Measurements from ENCODE around the gene EEF1A2.
"Not testable (repeated sequence)": the region's sequence is repeated elsewhere in the genome, so short reads cannot be mapped to it uniquely, and the experiment has no call there.

Gene EEF1A2

GRCh38 chr20:63520504-63520933, 21.6 kb upstream of the EEF1A2 start, which contains the start of gene PPDPF:
PPDPF (plus strand) TSS chr20:63520765; CDS start chr20:63521309, 544 bp downstream.
- DNase-seq (ENCODE audit: low read depth in 3 of 3) = peak; percentile 75 to 84 (median 76)

GRCh38 chr20:63519668-63520503, 21.0 kb upstream of the EEF1A2 start:
- peak in 2 of 3 experiments; percentile 38 to 42 for DNase-seq (ENCODE audit: low read depth in 3 of 3)

GRCh38 chr20:63518946-63519667, 20.2 kb upstream of the EEF1A2 start:
- no peak for DNase-seq (ENCODE audit: low read depth in 3 of 3)

DNA sequence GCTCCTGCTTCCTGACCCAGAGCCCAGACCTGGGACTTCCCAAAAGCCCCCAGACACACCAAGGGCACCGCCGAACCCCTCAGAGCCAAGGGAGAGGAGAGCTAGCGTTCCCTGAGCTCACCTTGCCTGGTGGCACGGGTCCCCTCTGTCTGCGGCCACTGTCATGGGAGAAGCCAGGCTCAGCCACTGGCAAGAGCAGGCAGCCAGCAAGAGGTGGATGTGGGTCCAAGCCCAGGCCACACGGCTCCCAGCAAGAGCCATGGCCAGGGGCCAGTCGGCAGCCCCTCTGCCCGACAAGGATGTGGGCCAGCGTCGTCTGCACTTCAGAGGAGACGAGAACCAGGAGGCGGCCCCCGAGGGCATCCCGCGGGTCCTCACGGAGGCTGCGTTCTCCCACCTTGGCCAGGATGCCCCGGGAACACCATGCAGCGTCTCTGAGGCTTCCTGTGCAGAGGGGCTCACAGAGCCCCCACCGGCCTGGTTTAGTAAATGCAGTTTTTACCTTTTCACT, 19.5 kb upstream of the EEF1A2 start:
- no peak for DNase-seq (ENCODE audit: low read depth in 3 of 3)

DNA sequence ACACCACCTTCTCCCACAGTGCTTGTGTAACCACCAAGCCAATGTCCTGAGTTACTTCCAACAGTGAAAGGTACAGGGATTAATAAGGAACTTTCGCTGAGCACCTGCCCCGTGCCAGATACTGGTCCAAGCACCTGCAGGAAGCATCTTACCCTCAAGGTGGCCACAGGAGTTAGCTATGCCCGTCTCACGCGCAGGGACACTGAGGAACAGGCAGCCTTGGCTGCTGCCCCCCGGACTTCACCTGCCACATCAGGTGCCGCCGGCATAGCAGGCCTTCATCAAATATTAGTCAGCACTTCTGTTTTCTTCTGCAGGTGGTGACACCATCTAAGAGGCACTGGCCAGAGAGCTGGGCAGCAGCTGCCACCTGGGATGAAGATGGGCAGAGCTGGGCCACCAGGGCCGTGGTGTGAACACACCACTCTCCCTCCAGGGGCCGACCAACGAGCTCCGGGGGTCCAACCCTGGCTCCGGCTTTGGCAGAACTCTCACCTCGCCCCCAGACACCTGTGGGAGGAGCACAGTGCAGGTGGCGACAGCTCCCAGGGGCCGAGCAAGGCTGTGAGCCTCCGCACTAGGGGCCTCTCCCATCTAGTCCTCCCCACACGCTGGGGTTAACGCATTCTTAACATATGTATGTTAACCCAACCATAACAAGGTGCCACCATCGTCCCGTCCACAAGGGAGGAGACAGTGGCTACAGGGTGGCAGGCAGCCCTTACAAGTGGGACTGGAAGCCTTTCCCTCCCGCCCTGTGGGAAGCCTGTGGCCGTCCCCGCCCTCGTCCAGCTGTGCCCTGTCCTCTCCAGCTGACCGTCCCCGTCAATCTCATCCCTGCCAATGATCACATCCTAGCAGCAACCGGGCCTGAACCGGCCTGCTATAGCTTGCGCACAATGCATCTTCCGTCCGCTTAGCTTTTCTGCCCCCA, 18.8 kb upstream of the EEF1A2 start:
- DNase-seq (ENCODE audit: low read depth in 3 of 3) = no peak

- not testable (repeated sequence) for DNase-seq (ENCODE audit: low read depth in 3 of 3)
These were observed 15.6 kb upstream of the EEF1A2 start for GRCh38 chr20:63514520-63514919.

GRCh38 chr20:63513207-63513606, 14.3 kb upstream of the EEF1A2 start:
- DNase-seq (ENCODE audit: low read depth in 3 of 3) = no peak

GRCh38 chr20:63509088-63509564, 10.2 kb upstream of the EEF1A2 start:
- no peak for DNase-seq (ENCODE audit: low read depth in 3 of 3)

DNA sequence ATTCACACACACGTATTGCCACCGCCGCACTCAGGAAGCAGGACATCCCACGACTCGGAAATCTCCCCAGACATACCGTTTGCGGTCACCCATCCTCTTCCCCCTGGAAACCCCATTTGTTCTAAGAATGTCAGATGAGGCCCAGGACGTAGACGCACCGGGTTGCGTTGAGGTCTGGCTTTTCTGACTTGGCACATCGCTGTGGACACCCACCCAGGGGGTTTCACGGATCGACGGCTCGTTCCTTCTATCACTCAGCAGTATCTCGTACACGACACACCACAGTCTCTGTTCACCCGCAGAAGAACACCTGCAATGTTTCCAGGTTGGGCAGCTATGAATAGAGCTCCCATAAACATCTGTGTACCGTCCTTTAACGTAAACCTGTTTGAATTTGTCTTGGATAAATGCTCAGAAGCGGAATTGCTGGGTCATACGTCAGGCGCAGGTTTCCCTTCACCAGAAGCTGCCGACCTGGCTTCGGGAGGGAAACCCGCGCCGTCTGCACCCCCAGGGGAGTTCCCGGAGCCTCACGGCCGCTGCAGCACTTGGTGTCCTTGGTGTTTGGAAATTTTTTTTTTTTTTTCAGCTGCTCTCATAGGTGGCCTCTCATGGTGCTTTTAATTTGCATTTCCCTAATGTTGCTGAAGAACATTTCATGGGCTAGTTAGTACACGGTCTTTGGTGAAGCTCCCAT, 9.3 kb upstream of the EEF1A2 start:
- DNase-seq (ENCODE audit: low read depth in 3 of 3) = no peak

DNA sequence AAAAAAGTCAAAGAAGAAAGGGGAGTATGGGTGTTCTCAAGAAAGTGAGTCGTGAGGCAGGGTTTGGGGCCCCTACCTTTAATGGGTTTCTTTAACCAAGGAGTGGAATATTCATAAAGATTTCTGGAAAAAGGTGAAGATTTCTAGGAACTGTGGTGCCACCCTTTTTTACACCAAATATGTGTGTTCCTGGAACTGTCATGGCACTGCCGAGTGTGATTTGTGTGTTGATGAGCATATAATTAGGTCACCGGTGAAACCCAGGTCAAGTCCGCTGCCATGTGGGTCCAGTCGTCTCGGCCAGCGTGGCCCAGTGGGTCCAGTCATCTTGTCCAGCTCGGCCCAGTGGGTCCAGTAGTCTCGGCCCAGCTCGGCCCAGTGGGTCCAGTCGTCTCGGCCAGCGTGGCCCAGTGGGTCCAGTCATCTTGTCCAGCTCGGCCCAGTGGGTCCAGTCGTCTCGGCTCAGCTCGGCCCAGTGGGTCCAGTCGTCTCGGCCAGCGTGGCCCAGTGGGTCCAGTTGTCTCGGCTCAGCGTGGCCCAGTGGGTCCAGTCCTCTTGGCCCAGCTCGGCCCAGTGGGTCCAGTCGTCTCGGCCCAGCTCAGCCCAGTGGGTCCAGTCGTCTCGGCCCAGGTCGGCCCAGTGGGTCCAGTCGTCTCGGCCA, 8.3 kb upstream of the EEF1A2 start:
- no peak for DNase-seq (ENCODE audit: low read depth in 3 of 3)

DNA sequence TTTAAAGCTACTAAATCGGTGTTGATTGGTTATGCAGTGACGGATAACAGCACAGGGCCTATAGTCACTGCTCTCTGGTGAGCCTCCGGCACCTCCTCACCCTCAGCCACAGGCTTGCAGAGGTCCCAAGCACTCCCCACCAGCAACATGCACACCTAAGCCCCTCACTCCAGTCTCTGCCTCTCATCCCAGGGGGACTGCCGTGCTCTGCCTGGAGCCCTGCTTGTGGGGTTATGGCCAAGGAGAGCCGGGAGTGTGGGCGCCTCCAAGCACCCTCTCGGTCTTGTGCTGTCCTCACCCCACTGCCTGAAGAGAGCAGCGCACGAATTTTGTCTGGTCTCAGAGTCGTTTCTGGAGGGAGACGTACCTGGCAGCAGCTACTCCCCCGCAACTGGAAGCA, 6.8 kb upstream of the EEF1A2 start:
- no peak for DNase-seq (ENCODE audit: low read depth in 3 of 3)

- no peak for DNase-seq (ENCODE audit: low read depth in 3 of 3)
These were observed 6.4 kb upstream of the EEF1A2 start for GRCh38 chr20:63505281-63505680.

GRCh38 chr20:63504642-63505041, 5.8 kb upstream of the EEF1A2 start:
- no peak for DNase-seq (ENCODE audit: low read depth in 3 of 3)

DNA sequence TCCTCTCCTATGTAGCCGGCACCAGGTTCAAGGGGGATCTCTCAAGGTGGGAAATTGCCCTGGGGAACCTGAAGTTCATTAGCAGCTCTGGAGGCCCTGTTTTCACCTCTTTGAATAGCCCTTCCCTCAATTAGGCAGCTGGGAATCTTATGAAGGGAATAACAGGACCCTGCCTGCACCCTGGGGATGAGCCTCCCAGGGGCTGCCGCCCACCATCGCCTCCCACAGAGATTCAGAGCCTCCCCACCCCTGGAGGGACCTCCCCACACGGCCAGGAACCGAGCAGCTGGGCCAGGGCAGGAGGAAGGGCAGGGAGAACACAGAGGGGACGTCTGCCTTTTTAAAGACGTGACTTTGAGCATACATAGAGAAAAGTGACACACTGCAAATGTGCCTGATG, 4.6 kb upstream of the EEF1A2 start:
- no peak for DNase-seq (ENCODE audit: low read depth in 3 of 3)

DNA sequence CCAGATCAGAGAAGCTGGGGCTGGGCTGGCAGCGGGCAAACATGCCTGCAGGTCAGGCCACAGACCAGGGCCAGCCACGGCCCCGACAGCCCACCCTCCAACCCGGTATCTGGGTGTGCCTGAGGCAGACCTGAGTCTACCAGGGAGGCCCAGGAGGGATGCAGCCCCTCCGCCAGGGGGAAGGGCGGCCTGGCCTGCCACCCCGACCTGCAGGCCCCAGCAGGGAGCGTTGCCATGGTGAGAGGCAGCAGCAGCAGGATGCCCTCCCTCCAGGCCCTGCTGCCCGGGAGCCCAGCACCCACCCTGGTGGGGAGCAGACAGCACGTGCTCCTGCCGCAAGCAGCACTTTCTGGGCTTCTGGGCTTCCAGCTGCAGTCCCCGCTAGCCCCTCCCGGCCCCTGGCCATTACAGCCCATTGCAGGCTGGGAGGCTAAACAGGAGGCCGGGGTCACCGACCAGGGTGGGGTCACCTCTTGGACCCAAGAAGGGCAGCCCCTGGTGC, 3.8 kb upstream of the EEF1A2 start:
- DNase-seq (ENCODE audit: low read depth in 3 of 3) = no peak

- no peak for DNase-seq (ENCODE audit: low read depth in 3 of 3)
These were observed 3.2 kb upstream of the EEF1A2 start for GRCh38 chr20:63501818-63502670.

DNA sequence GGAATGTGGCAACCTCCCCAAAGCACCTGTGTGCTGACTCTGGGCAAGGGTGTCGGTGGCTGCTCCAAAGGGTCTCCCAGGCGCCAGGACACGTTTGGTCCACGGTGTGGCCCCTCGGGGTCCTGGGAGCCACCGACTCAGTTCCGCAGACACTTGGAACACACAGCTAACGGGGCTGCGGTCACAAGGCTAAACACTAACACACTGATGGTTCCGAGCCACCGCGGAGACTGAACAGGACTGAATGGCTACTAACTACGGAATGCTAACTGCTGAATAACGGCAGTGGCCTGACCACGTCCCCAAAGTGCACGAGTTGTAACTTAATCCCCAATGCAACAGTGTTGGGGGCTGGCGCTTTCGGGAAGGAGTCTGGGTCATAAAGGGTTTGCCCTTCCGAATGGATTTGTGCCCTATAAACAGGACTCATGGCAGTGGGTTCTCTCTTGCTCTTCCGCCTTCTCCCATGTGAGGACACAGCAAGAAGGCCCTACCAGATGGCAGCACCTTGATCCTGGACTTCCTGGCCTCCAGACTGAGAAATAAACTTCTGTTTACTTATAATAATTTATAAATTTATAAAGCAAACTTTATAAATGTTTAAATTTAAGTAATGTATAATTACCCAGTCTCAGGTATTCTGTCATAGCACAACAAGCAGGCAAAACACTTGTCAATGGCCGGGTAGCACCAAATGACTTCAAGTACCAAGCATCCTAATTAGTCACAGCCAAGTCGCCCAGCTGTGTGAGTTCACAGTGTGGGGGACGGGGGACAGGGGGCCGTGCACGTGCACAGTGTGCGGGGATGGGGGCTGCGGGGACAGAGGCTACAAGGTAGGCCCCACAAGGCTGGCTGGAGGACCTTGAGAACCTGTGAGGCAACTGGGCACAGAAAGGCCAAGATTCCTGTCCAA, 2.3 kb upstream of the EEF1A2 start:
- no peak for DNase-seq (ENCODE audit: low read depth in 3 of 3)
